Stimulated activated CD4-positive, alpha-beta T cell treated with anti-CD3 and anti-CD28 coated beads, Interleukin-15, amount 100 ng/mL, for 24 hours (primary cell): Measurements from ENCODE around the gene BDH1.
A peak's percentile ranks its signal among the peaks of the same experiment; 100 is the strongest.
"Not testable (repeated sequence)": the region's sequence is repeated elsewhere in the genome, so short reads cannot be mapped to it uniquely, and the experiment has no call there.

Experiments
- DNase-seq: peaks from one replicate; pipeline ENCODE4 v3.0.0-alpha.2; 2020

BDH1 gene

DNA sequence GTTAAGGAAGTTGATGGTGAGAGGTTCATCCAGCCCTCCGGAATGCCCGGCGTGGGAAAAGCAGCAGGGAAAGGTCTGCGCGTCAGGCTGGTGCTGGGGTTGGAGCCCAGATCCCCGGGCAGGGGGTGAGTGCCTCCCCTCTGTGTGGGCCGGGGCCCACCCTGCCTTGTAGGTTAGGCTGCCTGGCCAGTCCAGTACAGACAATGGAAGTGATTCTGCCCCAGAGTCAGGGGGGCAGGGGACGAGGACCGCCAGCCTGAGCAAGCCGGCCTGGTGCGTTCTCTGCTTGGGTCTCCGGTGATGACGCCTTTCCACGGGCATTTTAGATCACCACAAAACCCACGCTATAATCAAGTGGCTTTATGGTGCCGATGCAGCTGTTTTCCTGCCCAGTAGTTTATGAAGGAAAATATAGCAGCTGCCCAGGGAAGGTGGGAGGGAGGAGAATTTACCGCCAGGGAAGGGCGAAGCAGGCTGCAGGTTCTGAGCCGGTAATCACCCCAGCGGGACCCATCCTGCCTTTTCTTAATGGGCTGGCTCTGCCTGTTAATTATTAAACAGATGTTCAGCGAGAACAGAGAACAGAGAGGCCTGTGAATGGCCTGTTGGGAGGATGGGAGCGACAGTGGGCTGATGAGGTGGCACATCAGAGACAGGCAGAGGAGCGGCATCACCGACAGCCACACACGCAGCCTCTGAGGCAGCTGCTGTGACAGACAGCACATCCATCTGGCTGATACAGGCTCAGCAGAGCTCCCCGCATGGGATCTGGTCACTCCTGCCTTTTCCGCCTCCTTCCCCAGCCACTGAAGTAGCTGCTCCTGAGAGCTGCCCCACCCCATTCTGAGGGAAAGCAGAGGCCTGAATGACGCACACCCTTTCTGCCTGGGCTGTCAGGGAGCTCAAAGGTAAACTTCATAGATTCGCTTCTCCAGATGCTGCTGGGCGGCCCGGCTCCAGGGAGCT is 35.2 kb downstream of the BDH1 start:
- DNase-seq, result no peak

DNA sequence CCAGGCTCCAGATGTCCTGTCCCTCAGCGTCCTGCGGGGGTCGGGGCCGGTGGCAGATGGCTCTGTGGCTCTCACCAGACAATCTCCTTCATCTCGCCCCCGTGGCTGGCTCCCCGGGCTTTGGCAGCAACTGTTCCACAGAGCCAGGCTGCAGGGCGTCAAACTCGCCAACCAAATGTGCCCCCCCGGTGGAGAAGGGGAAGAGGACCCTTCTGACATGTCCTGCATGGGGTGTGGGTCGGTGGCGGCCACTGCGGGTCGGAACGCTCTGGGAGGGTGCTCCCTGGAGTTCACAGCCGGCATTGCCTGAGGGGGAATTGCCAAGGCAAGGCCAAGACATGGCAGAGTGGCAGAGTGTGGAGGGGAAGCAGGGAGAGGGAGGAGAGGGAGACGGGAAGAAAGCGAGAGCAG is 36.0 kb downstream of the BDH1 start:
- DNase-seq, result no peak

DNA sequence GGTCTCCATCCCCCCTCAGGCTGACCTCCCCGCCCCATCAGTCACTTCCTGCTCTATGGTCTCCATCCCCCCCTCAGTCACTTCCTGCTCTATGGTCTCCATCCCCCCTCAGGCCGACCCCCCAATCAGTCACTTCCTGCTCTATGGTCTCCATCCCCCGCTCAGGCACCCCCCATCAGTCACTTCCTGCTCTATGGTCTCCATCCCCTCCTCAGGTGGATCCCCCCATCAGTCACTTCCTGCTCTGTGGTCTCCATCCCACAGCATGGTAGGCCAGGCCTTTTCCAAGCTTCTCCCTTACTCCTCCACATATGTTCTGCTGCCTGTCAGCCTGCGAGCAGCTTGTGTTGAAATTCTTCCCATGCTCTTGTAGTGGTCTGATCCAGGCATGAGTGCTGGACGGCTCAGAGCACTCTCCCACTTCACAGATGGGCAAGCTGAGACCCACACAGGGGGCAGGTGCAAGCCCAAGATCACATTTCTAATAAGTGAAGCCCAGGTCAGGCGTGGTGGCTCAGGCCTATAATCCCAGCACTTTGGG is 36.8 kb downstream of the BDH1 start:
- no peak for DNase-seq

DNA sequence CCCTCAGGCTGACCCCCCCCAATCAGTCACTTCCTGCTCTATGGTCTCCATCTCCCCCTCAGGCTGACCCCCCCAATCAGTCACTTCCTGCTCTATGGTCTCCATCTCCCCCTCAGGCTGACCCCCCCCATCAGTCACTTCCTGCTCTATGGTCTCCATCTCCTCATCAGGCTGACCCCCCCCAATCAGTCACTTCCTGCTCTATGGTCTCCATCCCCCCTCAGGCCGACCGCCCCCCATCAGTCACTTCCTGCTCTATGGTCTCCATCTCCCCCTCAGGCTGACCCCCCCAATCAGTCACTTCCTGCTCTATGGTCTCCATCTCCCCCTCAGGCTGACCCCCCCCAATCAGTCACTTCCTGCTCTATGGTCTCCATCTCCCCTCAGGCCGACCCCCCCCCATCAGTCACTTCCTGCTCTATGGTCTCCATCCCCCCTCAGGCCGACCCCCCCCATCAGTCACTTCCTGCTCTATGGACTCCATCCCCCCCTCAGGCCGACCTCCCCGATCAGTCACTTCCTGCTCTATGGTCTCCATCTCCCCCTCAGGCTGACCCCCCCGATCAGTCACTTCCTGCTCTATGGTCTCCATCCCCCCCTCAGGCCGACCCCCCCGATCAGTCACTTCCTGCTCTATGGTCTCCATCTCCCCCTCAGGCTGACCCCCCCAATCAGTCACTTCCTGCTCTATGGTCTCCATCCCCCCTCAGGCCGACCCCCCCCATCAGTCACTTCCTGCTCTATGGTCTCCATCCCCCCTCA is 37.7 kb downstream of the BDH1 start:
- DNase-seq, result not testable (repeated sequence)

DNA sequence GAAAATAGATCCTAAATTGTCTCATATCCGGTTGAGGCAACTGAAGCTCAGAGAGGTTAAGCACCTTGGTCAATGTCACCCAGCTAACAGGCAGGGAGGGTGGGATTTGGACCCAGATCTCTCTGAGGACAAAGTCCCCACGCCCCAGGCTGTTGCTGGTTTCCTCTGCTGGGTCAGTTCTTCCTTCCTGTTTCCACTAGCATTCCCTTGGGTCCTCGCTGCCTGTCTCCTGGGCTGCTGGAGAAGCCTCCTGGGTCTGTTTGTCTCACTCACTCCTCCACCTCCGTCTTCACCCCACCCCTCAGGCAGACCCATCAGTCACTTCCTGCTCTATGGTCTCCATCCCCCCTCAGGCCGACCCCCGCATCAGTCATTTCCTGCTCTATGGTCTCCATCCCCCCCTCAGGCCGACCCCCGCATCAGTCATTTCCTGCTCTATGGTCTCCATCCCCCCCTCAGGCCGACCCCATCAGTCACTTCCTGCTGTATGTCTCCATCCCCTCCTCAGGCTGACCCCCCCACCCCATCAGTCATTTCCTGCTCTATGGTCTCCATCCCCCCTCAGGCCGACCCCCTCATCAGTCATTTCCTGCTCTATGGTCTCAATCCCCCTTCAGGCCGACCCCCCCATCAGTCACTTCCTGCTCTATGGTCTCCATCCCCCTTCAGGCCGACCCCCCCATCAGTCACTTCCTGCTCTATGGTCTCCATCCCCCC is 38.7 kb downstream of the BDH1 start:
- DNase-seq, result not testable (repeated sequence)

DNA sequence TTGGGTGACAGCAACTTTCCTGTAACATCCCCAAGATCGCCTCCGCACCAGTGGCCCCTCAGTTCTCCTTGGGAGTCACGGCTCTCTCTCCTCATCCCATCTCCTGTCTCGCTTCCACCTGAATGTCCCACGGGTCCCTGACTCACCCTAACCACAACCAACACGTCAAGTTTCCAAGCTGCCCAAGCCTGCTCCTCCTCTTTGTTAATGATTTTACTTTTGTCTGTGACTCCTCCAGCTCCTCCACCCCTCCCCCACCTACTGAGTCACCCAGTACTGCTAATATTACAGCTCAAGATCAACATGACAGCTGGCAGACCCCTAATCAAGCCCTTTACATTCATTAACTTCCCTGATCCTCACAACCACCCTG is 39.3 kb downstream of the BDH1 start:
- peak; percentile 75 for DNase-seq

DNA sequence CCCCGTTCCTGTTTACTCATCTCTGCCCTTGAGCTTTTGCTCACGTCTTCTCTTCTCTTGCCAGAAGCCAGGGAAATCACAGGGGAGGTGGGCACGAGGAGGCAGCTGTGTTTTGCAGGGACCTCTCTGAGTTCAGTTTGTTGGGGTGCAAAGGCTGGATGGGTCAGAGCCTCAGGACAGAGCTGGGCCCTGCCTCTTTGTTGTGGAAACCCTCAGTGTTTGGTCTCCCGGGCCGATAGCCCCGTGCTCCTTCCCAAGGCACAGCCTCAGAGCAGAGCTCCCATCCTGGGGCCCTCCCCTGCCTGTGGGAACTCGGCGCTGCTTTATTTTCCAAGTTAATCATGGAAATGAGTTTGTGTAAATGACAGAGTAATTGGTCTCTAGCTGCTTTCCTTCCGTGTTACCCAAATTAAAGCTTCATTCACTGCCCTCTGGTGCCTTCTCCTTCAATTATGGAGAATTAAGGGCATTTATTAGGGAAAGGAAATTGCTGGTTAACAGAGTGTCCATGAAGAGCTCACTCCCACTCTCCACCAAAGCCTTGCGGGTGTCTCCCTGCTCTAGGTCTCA is 40.9 kb downstream of the BDH1 start:
- no peak for DNase-seq

DNA sequence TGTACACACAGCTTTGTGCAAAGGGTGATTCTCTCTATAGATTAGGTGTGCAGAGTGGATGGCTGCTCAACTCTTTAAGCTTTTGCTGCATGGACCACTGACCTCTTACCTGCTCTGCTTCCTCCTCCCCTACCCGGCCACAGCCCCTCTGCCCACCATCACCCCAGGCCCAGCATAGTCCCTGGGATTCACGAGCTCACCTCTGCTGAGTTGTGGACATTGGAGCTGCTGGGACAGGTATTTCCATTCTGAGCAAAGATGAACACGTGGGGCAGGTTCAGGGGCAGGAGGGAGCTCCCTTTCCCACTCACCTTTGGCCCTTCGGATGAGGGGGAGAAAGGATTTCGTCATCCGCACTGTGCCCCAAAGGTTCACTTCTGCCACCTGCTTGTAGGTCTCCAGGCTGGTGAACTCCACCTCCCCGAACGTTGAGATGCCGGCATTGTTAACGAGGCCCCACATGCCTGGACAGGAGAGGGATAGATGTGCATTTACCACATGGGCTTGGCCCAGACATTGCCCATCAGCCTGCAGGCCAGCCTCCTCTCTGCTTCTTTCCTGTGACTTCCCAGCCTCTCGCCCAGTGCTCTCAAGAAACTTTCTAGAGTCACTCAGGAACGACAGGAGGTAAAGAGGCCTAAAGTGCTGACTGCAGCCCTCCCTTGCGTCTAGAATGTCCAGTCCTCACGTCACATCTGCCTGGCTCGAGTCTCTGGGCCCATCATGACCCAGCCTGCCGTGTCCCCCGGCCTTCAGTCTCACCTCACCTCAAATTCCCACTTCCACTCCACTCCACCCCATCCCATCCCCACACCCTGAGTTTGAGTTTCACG is 41.6 kb downstream of the BDH1 start:
- no peak for DNase-seq

DNA sequence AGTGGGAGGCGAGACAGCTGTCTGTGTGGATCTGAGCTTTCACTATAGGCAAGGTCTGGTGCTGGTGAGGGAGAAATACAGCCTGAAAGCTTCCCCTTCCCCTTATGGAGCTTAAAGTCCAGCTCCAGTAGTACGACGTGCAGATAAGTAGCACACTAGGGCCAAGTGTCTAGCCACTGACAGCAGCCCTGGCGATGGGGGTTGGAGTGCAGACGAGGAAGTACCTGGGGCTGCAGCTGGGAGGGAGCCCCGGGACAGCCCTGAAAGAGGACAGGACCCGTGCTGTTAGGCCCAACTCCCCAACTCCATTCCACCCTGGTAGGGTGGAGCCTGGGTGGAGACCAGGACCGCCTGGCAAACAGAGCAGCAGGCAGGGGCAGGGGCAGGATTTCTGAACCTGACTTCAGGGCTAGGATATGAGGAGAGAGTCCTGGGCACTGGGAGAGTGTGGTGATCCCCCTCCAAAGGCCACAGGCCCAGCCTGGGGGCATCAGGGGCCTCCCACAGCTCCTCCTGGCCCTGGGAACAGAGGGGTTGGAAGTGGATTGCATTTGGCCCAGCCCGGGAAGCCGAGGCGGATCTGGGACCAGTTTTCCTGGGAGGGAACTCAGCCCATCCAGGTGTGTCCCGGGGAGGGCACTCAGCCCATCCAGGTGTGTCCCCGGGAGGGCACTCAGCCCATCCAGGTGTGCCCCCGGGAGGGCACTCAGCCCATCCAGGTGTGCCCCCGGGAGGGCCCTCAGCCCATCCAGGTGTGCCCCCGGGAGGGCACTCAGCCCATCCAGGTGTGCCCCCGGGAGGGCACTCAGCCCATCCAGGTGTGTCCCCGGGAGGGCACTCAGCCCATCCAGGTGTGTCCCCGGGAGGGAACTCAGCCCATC is 42.8 kb downstream of the BDH1 start:
- no peak for DNase-seq

DNA sequence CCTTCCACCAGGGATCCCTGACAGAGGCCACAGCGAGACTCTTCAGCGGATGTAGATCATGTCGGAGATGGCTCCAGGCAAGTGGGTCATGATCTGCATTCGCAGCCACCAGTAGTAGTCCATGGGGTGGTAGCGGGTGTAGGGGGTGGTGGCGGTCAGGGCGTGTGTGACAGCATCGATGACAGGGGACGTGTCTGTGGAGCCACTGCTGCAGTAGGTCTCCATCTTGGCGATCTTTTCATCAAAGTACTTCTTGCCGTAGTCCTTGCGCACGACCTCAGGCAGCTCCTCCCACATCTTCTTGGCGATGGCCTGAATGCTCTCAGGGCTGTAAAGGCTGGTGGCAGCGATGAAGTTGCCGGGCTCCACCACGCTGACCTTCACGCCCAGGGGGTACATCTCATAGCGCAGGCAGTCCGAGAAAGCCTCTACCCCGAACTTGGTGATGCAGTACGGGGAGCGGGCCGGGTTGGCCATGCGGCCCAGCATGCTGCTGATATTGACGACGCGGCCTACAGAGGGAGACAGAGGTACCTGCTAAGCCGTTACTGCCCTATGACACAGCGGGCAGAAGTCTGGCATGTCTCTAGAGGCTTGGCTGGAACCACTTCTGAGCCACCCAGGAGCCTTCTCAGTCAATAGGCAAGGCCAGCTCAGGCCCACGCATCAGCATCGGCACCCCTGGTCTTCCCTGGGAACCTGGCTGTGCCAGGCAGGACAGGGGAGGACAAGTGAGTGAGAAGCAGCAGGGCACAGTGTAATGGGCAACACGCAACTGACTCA is 43.7 kb downstream of the BDH1 start:
- DNase-seq, result no peak

DNA sequence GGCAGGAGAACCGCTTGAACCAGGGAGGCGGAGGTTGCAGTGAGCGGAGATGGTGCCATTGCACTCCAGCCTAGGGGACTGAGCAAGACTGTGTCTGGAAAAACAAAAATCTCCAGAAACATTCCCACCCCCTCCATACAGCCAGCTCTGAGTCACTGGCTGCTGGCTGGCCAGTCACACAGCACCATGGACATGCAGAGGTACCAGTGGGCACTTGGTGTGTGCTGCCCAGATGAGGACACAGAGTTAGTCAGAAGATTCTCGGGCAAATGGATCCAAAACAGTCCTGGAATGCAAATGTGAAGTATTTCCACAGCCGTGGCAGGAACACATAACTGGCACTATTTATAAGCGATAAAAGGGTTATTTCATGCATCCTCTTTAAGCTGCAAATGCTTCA is 44.6 kb downstream of the BDH1 start:
- DNase-seq, result no peak

DNA sequence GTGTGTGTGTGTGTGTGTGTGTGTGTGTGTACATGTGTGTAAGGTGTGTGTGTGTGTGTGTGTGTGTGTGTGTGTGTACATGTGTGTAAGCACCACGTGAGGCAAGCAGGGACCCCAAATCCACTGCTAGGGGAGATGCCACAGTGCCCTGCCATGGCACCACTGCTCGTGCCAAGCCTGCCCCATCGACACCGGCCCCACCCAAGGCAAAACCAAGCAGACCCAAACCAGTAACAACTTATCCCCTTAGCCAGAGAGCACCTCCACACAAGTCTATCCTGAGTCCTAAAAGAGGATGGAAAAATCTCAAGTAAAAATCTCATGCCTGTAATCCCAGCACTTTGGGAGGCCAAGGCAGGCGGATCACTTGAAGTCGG is 45.1 kb downstream of the BDH1 start:
- DNase-seq, result no peak

DNA sequence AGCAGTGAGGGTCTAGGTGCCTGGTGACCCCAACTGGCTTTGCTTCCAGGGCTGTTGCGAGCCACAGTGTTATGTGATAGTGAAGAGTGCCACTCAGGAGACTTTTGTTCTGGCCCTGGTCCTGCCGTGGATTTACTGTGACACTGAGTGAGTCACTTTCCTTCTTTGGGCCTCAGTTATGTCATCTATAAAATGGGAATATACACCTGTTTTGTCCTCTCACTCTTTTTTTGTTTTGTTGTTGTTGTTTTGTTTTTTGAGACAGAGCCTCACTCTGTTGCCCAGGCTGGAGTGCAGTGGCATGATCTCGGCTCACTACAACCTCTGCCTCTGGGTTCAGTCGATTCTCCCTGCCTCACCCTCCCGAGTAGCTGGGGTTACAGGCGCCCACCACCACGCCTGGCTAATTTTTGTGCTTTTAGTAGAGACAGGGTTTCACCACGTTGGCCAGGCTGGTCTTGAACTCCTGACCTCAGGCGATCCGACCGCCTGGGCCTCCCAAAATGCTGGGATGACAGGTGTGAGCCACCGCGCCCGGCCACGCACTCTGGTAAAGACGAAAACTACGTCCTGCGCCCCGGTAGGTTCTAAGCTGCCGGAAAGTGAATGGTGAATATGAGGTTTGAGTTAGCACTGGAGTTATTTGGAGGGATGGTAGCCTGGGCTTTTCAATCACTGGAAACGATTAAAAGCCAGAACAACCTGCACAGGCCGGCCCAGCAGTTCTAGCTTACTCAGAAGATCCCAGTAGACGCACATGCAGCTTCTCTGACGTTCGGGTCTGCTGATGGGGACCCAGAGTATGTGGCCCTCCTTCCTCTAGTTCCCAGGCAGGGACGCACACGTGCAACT is 46.6 kb downstream of the BDH1 start:
- DNase-seq, result no peak

DNA sequence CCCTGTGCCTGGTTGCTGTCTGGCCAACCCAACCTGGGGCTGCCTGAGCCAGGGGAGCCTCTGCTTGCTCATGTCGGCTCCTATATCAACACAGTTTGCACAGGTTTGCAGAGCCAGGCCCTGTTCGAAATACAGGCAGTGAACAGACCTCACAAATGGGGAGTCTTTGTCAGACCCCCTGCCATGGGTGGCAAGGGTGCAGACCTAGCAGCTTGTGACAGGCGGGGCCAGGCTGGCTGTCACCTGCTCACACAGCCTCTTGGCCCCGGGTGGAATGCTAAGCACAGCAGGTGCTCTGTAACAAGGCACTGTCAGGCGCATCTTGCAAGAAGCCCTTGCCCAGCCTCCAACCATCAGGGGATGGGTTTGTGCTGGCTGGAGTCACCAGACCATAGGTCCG is 47.3 kb downstream of the BDH1 start:
- no peak for DNase-seq

DNA sequence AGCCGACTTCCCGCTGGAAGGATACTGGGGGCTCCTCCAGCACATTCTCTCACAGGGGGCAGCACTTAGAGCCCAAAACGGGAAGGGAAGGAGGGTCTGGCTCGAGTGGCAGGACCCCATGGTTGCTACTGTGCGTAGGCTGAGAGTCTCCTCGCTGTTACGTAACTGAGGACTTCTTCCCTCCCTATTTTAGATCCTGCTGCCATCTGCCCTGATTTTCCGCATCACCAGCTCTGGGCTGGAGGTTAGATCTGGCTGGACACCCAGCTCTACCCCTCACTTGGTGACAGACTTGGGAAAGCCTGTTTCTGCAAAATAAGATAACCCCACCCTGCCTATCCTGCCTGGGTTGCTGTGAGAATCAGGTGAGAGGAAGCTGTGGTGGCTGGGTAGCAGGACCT is 47.7 kb downstream of the BDH1 start:
- DNase-seq, result no peak

DNA sequence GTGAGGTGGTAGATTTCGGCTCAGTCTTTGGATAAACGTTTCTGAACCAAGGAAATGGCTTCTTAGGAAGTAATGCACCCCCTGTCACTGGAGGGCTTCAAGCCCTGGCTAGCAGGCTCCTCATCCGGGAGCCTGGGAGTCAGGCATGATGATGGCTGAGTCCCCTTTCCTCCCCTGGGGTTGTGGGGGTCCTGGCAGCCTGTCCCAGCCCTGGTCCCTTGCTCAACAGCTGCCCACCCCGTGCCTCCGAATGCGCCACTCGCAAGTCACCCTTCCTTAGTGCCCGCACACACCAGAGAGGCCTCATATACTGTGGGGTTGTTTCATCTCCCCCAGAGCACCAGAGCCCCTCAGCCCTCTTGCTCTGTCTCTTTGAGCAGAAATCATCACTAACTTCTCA is 48.2 kb downstream of the BDH1 start:
- DNase-seq, result no peak

DNA sequence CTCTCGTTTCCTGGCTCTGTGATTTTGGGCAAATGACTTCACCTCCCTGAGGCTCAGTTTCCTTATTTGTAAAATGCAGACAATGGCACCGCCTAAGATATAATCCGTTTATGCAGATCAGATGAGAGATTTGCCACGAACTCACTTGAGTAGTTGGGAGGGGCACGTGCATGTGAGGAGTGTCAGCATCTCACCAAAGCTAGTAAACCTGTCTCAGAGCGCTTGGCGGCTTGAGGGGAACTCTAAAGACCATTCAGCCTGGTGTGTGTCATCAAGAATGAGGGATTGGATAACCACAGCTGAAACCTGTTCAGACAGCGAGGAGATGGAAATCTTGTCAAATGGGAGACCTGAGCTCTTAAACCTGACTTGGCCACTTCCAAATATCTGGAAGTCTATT is 48.7 kb downstream of the BDH1 start:
- DNase-seq, result no peak

DNA sequence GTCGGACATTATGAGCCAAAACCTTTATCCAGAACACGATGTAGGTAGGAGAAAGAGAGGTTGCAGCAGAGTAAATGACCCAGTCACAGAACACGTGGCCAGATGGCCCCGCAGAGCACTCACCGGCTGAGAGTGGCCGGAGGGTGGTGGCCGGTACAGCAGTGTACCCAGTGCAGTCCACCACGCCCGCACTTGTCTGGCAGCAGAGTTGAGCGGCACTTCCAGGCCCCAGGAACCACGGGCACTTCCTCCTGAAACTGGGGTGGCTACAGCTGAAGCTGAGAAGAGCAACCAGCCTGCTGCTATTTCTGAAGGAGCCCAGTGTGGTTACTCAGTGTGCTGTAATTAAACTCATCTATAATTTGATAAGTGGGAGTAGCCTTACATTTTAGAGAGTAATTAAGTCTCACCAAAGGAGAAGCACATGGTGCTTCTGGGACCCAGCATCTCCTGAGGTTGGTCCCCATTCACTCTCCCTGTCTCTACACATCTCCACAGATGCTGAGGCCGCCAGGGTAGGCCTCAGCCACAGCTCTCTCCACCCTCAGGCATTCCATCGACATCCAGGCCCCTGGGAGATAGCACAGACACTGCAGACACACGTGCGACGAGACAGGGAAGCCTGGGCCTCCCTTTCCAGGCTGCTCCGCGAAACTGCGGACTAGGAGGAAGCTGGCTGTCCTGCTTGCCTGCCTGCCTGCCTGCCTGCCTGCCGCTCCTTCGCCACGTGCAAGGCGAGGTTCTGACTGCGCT is 49.8 kb downstream of the BDH1 start:
- no peak for DNase-seq
